Activated T-helper 1 cell treated with anti-CD3 and anti-CD28 coated beads, Interleukin-12 subunit alpha, Interleukin-12 subunit beta, Interleukin-2, Interleukin-4 antibody, amounts not matched to agents 30 ng/mL and 10 ng/mL and 1 ng/mL, durations not matched to agents 14 hours and 24 hours and 36 hours (primary cell): ENCODE measurements around the gene EPHB1. TPM values are rescaled to one million over a fixed set of nuclear protein-coding genes. Genes with fewer than 3 reads are reported as not detected.

Experiments used
- DNase-seq: peaks from one replicate; pipeline ENCODE4 v3.0.0; 2021; ENCODE audit warnings: low spot score
- H3K27ac Mint-ChIP-seq: one replicate; pipeline ENCODE4 v1.8.0; 2021; ENCODE audit warnings: mild to moderate bottlenecking, mixed read lengths
- H3K27me3 Mint-ChIP-seq: one replicate; pipeline ENCODE4 v1.8.0; 2022; ENCODE audit warnings: mild to moderate bottlenecking, moderate library complexity, mixed read lengths; ENCODE audit not compliant: insufficient read depth
- H3K36me3 Mint-ChIP-seq: one replicate; pipeline ENCODE4 v1.8.0; 2021; ENCODE audit warnings: low read depth, mixed read lengths
- H3K4me1 Mint-ChIP-seq: one replicate; pipeline ENCODE4 v1.8.0; 2021; ENCODE audit warnings: low read depth, mixed read lengths
- H3K4me3 Mint-ChIP-seq: one replicate; pipeline ENCODE4 v1.8.0; 2021; ENCODE audit warnings: mild to moderate bottlenecking, moderate library complexity, mixed read lengths
- H3K9me3 Mint-ChIP-seq: one replicate; pipeline ENCODE4 v1.8.0; 2021; ENCODE audit warnings: mixed read lengths
- intact Hi-C: fragments of 100-400 bp; cut with micrococcal nuclease; formaldehyde crosslinking; loops from one replicate; pipeline ENCODE4 v1.15.1; 2024
- total RNA-seq: library from RNA; stranded (reverse); gene quantifications from 2 replicates; pipeline ENCODE4 v1.2.3, GENCODE V29; 2022

EPHB1 gene
- total RNA-seq, 1 donor from 2014 or later = 5.2 TPM

DNA sequence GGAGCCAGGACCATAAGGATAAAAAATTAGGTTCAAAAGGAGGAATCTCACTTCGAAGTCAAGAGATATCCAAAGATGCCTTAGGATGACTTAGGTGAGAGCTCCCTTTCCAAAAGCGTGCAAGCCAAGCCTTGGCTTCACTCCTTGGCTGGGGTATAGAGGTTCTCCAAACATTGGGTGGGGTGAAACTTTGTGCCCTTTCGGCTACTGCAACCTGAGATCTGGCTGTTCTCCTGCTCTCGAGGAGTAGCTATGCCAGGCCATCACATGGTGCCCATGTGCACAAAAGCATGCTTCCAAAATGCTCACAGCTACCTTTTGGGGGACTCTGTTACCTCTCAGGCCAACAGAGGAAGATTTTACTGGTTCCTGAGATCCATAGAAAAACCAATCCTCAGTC lies 373.8 kb downstream of the EPHB1 start:
- H3K4me1 Mint-ChIP-seq = no peaks in the 10 kb centered on the region
- H3K4me3 Mint-ChIP-seq = no peak overlapping the region
- H3K27ac Mint-ChIP-seq = no peak overlapping the region
- H3K9me3 Mint-ChIP-seq = no peaks in the 10 kb centered on the region
- no peak for DNase-seq
- intact Hi-C loops = no loop called here
- H3K27me3 Mint-ChIP-seq = no peaks in the 10 kb centered on the region
- no peaks in the 10 kb centered on the region for H3K36me3 Mint-ChIP-seq

DNA sequence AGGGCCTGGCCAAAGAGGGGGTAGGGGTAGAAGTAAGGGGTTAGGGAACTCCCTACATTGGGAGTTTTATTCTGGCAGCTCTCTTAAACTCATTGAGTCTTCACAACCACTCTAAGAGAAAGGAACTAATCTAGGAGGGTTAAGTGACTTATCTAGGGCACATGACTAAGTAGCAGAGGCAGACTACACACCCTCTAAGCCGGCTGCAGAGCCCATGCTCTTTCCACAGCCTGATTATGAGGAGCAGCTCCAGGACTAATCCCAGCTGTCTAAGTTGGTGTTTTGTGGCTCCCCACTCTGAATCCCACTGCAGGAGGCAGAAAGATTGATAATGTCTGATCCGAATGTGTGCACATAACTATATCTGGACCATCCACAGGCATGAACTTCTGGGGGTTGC lies 374.6 kb downstream of the EPHB1 start:
- H3K27me3 Mint-ChIP-seq = no peaks in the 10 kb centered on the region
- H3K36me3 Mint-ChIP-seq = no peaks in the 10 kb centered on the region
- no peaks in the 10 kb centered on the region for H3K4me1 Mint-ChIP-seq
- H3K27ac Mint-ChIP-seq = no peak overlapping the region
- no peak for DNase-seq
- intact Hi-C loops = no loop called here
- H3K9me3 Mint-ChIP-seq = no peaks in the 10 kb centered on the region
- no peak overlapping the region for H3K4me3 Mint-ChIP-seq

DNA sequence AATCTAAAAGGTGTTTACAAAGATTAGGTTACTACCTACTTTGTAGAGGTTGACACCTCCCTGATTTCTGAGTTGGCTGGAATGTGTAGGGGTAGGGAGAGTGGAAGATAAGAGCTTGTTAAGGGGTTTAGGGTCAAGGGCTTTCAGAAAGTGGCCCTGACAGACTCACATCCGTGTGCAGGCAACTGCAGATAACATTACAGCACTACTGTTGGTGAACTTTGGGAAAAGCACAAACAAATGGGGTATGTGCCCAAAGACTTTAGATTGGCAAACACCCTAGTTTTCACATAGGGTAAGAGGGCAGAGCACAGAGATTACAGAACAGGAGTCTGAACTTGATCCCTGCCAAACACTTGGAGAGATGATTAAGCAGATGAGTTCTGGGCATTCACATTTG lies 375.7 kb downstream of the EPHB1 start:
- H3K27ac Mint-ChIP-seq = no peak overlapping the region
- H3K4me3 Mint-ChIP-seq = no peak overlapping the region
- no peak for DNase-seq
- H3K9me3 Mint-ChIP-seq = no peaks in the 10 kb centered on the region
- no peaks in the 10 kb centered on the region for H3K27me3 Mint-ChIP-seq
- intact Hi-C loops = no loop called here
- no peaks in the 10 kb centered on the region for H3K4me1 Mint-ChIP-seq
- no peaks in the 10 kb centered on the region for H3K36me3 Mint-ChIP-seq

DNA sequence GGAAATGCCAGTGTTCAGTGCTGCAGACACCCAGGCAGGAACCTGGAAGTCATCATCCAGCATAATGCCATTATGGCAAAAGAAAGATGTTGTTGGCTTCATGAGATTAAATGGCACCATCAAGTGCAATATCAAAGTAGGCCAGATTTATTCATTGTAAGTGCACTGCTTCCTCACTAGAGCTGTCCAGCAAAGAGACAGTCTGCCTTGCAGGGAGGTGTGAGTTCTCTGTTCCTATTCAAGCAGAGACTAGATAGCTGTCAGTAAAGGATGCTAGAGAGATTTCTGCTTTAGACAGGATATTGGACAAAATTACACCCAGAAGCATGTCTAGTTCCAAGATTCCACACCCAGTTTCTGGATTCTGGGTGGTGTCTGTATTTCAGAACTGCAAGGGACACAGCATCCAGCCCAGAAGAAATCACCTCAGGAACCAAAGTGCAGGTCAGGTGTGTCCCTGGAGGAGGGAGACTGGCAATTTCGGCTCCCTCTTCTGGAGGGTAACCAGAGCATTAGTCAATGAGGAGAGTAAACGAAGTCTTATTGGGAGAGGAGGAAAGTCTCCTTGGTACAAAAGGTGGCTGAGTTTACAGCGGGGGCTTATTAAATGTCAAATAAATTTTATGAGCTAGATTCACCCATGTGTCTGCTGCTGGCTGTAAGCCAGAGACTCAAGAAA lies 377.3 kb downstream of the EPHB1 start:
- Mint-ChIP-seq H3K36me3 (no peaks in the 10 kb centered on the region), H3K27ac (no peak overlapping the region), H3K4me1 (no peaks in the 10 kb centered on the region), H3K27me3 (no peaks in the 10 kb centered on the region), H3K4me3 (no peak overlapping the region), H3K9me3 (no peaks in the 10 kb centered on the region)
- intact Hi-C loops = no loop called here
- no peak for DNase-seq

DNA sequence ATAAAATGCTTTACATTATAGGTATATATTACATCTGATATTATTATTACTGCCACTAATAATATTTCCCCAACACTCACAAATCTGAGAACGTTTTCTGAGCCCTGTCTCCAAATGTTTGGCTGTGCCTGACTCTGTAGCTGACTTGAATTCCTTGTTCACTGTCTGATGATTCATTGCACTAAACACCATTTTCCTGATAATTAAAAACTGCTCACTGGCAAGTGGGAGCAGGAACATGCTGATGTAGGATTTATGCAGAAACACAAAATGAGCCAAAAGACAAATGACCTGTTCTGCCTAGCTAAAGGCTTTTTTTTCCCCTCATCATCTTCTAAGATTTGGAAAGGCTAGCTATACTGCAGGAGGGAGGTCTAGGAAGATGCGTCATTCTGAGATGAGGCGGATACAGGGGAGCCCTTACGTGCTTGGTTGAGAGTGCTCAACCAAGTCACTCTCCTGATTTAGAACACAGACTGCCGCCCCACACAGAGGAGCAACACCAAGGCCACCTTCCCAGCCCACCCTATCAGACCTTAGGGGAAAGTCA lies 380.7 kb downstream of the EPHB1 start:
- no peaks in the 10 kb centered on the region for H3K27me3 Mint-ChIP-seq
- H3K4me3 Mint-ChIP-seq = no peak overlapping the region
- intact Hi-C loops = no loop called here
- no peaks in the 10 kb centered on the region for H3K4me1 Mint-ChIP-seq
- no peaks in the 10 kb centered on the region for H3K36me3 Mint-ChIP-seq
- no peak for DNase-seq
- H3K9me3 Mint-ChIP-seq = no peaks in the 10 kb centered on the region
- no peak overlapping the region for H3K27ac Mint-ChIP-seq

DNA sequence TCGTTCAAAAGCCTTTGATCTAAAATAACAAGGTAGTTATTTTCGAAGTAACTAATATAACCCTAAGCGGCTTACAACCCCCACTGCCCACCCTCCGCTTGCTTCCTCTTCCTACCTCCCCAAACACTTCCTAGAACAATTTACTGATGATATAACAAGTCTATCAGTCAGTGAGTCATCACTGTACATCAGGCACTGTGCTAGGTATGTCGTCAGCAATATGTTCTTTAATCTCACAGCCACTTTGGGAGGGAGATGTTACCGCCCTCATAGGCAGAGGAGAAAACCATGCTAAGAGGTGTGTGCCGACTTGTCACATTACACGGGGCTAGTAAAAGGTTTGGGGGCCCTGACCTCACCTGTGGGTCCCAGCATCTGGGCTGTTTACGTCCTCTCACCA lies 381.8 kb downstream of the EPHB1 start:
- Mint-ChIP-seq H3K4me3 (no peak overlapping the region), H3K27me3 (no peaks in the 10 kb centered on the region), H3K27ac (no peak overlapping the region), H3K36me3 (no peaks in the 10 kb centered on the region), H3K4me1 (no peaks in the 10 kb centered on the region), H3K9me3 (no peaks in the 10 kb centered on the region)
- intact Hi-C loops = no loop called here
- no peak for DNase-seq

DNA sequence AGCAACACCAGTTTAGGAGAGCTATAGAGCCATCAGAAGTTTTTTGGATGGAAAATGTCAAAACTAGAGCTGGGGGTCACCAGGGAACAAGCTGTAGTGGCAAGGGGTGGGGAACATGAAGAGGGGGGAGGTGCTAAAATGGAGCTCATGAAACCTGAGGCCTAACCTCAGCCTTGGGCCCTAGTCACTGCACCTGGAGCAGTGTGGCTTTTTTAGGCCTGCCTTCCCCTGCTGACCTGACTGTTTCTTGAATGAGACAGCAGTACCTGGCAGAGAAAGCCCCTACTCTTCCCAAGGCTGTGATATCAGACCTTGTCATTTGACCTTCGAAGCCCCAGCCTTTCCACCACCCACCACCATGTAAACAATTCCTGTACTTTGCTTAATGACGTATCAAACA lies 383.5 kb downstream of the EPHB1 start:
- no peak overlapping the region for H3K27ac Mint-ChIP-seq
- DNase-seq = no peak
- no peaks in the 10 kb centered on the region for H3K9me3 Mint-ChIP-seq
- H3K27me3 Mint-ChIP-seq = no peaks in the 10 kb centered on the region
- intact Hi-C loops = no loop called here
- H3K36me3 Mint-ChIP-seq = no peaks in the 10 kb centered on the region
- no peaks in the 10 kb centered on the region for H3K4me1 Mint-ChIP-seq
- H3K4me3 Mint-ChIP-seq = no peak overlapping the region

DNA sequence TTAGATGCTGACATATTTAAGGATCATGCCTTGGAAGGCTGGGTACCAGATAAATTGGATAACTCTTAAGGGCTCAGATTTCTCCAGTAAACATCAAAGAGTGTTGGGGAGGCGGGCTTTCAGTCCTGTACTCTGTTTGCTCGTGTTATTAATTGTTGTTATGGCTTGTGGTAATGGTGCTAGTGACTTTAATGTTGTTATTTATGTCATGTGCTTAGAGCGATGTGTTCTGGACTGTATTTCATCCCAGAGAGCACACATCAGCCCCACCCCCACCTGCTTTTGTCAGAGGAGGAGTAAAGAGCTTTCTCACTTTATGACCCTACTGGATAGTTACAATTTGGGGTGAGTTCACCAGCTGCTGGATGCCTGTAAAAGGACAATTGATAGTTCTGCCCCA lies 386.3 kb downstream of the EPHB1 start:
- intact Hi-C loops = no loop called here
- DNase-seq = no peak
- H3K4me1 Mint-ChIP-seq = no peaks in the 10 kb centered on the region
- no peak overlapping the region for H3K27ac Mint-ChIP-seq
- no peaks in the 10 kb centered on the region for H3K36me3 Mint-ChIP-seq
- H3K27me3 Mint-ChIP-seq = no peaks in the 10 kb centered on the region
- H3K4me3 Mint-ChIP-seq = no peak overlapping the region
- no peaks in the 10 kb centered on the region for H3K9me3 Mint-ChIP-seq

DNA sequence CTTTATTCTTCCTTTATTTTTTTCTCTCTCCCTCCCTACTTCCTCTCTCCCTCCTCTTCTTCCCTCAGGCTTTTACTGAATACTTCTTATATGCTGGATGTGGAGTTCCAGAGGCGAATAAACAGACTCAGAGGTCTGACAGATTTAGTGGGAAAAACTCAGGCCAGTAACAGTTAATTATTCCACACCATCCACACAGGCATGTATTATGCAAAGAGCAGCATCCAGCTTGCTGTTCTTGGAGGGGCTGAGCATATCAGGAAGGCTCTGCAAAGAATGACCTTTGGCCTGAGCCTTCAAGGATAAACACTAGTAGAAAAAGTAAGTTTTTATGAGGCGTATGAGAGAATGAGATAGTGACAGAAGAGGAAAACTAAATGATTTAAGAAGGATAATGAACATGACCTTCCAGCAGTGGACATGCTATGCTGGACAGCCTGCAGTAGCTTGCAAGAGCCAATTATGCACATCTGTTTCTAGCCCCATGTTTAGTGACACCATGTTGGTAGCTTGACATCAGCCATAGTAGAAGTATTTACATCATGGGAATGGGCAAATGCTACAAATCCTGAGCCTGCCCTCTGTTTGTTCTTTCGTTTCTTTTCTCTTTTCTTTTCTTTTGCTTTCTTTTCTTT lies 387.4 kb downstream of the EPHB1 start:
- H3K27me3 Mint-ChIP-seq = no peaks in the 10 kb centered on the region
- H3K27ac Mint-ChIP-seq = no peak overlapping the region
- H3K4me1 Mint-ChIP-seq = no peaks in the 10 kb centered on the region
- no peaks in the 10 kb centered on the region for H3K9me3 Mint-ChIP-seq
- no peak for DNase-seq
- intact Hi-C loops = no loop called here
- H3K4me3 Mint-ChIP-seq = no peak overlapping the region
- no peaks in the 10 kb centered on the region for H3K36me3 Mint-ChIP-seq

DNA sequence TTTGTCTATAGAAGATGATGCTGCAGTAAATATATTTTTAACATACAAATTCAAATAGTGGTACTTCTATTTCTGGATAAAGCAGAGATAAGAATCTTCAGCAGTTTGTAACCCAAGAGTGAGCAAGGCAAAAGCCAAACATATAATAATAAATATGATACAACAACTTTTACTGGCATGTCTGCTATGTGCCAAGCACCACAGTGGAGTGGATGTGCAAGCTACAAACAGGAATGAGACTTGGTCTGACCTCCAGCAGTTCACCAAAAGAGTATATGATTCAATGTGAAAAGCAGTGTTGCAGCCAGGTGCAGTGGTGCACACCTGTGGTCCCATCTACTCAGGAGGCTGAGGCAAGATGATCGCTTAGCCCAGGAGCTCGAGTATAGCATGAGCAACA lies 395.6 kb downstream of the EPHB1 start:
- intact Hi-C loops = no loop called here
- no peak for DNase-seq
- no peak overlapping the region for H3K27ac Mint-ChIP-seq
- peaks cover 5% of the 10 kb centered on the region for H3K9me3 Mint-ChIP-seq
- H3K4me3 Mint-ChIP-seq = no peak overlapping the region
- H3K36me3 Mint-ChIP-seq = no peaks in the 10 kb centered on the region
- H3K27me3 Mint-ChIP-seq = no peaks in the 10 kb centered on the region
- H3K4me1 Mint-ChIP-seq = no peaks in the 10 kb centered on the region

DNA sequence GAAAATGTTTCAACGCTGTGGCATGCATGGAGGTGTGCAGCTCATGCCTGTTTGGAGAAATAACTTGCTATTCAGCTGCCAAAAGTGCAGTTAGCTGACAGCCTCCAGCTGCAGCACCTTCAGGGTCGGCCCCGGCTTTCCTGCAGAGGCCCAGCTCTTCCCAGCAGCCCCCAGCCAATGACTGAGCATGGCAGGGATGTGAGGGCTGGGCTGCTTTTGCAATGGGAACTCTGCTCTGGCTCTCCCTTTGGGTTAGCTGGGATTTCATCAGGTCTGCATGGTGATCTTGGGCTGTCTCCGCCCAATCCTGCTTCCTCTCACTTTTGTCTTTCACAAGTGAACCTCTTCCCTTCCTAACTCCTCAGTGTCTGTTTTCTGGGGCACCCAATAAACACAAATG lies 396.6 kb downstream of the EPHB1 start:
- Mint-ChIP-seq H3K27ac (no peak overlapping the region), H3K4me1 (no peaks in the 10 kb centered on the region)

DNA sequence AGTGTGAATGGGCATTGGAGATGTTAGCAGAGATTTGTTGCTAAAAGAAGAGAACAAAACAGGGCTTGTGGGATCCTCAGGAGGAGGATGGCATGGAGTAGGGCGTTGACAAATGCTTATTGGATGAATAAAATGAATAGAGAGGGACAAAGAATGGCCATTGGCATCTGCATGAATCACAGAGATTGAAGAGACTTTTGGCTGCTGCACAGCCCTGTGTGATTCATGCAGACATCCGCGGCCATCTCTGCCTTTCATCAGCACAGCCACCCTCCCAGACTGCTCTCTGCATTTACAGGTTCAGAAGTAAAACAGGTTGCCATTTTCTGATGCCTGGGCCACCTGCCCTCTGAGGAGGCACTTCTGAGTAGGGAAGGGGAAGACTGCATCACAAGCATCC lies 397.9 kb downstream of the EPHB1 start:
- no peak overlapping the region for H3K27ac Mint-ChIP-seq
- intact Hi-C loops = no loop called here
- no peaks in the 10 kb centered on the region for H3K27me3 Mint-ChIP-seq
- peaks cover 5% of the 10 kb centered on the region for H3K9me3 Mint-ChIP-seq
- no peak for DNase-seq
- no peak overlapping the region for H3K4me3 Mint-ChIP-seq
- no peaks in the 10 kb centered on the region for H3K36me3 Mint-ChIP-seq
- H3K4me1 Mint-ChIP-seq = no peaks in the 10 kb centered on the region

More for the DNA sequence above, 396.6 kb downstream of the EPHB1 start:
- no peak for DNase-seq
- no peak overlapping the region for H3K4me3 Mint-ChIP-seq
- H3K36me3 Mint-ChIP-seq = no peaks in the 10 kb centered on the region
- no peaks in the 10 kb centered on the region for H3K27me3 Mint-ChIP-seq
- H3K9me3 Mint-ChIP-seq = peaks cover 5% of the 10 kb centered on the region
- intact Hi-C loops = no loop called here

DNA sequence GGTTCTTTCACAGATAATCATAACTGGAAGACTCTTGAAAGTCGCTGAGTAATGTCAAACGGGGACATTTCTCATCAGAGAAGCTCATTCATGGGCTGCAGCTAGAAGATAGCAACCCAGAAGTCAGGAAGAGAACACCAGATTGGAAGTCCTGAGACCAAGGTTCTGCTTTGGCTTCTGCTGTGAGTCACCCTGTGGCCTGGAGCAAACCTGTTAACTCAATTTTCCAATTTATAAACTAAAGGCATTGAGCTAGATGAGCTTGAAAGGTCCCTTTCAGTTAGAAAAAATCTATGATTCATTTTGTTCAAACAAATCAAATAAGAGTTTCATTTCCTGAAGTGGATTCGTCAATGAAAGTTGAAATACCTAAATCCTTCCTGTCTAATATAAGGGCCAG lies 402.2 kb downstream of the EPHB1 start:
- H3K27me3 Mint-ChIP-seq = no peaks in the 10 kb centered on the region
- peaks cover 5% of the 10 kb centered on the region for H3K9me3 Mint-ChIP-seq
- DNase-seq = no peak
- no peaks in the 10 kb centered on the region for H3K4me1 Mint-ChIP-seq
- intact Hi-C loops = no loop called here
- H3K27ac Mint-ChIP-seq = no peak overlapping the region
- H3K4me3 Mint-ChIP-seq = no peak overlapping the region
- H3K36me3 Mint-ChIP-seq = peaks cover 1% of the 10 kb centered on the region
